Measurements from ENCODE around the gene CNOT8. TPM values are rescaled to one million over a fixed set of nuclear protein-coding genes. Genes with fewer than 3 reads are reported as not detected.

The CNOT8 gene
- total RNA-seq, 2 experiments from 2014 or later: 52.4 to 79.4 TPM

- Histone ChIP-seq H3K4me2 (ENCODE audit: low read length) (no peak overlapping the region), H3K36me3 (ENCODE audit: insufficient read depth, low read length) (no peaks in the 10 kb centered on the region), H3K9me3 (ENCODE audit: low read length) (no peaks in the 10 kb centered on the region), H2AFZ (ENCODE audit: low read length) (no peak overlapping the region), H3K4me3 (ENCODE audit: low read depth, low read length, poor library complexity, severe bottlenecking) (no peak overlapping the region), H4K20me1 (ENCODE audit: insufficient read depth, low read length) (no peaks in the 10 kb centered on the region), H3K4me1 (ENCODE audit: insufficient read depth, low read length, poor library complexity, severe bottlenecking) (no peaks in the 10 kb centered on the region), H3K27ac (ENCODE audit: low read depth, low read length, poor library complexity, severe bottlenecking) (no peak overlapping the region), H3K79me2 (ENCODE audit: insufficient read depth, low read depth, low read length) (no peaks in the 10 kb centered on the region), H3K9me2 (ENCODE audit: insufficient read depth, low read length) (no peaks in the 10 kb centered on the region)
- ChIA-PET POLR2A (interaction anchor here (0.6 kb wide), 1 partner anchor 16 kb away, joined by 3 read pairs; no protein-coding TSS in a partner anchor), CTCF (ENCODE audit: unreplicated experiment) (no interaction called here)
- DNase-seq (ENCODE audit: low spot score): no peak
- no peak for TF ChIP-seq CTCF (conservative IDR thresholded peaks at IDR 0.05; ENCODE audit: low read length)
- no peak for TF ChIP-seq EZH2phosphoT487 (IDR thresholded peaks at IDR 0.05; ENCODE audit: borderline replicate concordance, low read depth, low read length)
- intact Hi-C loops (cut with micrococcal nuclease; ENCODE audit: unreplicated experiment): no loop called here
- BruUV-seq (replicated peaks): no TSS peak
These were observed 7.1 kb upstream of the CNOT8 start for GRCh38 chr5:154851351-154851750.

DNA sequence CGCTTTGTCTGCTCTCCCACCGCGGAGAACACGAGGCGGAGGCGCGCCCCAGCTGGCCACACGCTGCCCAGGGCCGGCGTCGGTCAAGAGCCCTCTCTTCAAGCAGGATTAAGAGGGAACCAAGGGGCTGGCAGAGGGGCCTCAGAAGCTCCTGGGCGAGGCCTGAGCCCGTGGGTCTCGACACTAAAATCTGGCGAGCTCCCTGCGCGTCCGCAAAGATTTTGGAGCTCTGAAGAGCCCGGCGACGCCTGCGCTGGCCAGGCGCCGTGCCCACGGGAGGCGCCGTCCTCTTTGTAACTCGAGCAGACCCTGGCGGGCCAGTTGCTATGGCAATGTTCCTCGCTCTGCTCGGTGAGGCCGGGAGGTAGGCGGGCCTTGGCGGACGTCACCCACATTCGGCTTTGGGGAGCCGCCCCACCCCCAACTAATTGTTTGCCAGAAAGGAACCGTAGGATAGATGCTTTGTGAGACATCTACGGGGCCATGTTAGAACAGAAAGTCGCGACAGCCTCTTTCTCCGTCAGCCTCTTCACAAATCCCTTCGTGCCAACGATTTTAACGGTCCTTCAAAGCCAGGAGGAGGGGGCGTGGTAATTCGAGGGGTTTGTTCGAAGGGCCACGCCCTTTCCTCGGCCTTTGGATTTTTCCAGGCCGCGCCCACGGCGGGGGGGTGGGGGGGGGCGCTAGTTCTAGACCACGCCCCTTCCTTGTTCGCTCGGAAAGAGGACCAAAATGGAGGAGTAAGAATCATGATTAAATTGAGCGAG is 714 bp upstream of the CNOT8 start:
- peaks cover 26% of the 10 kb centered on the region for H4K20me1 ChIP-seq (ENCODE audit: insufficient read depth, low read length)
- peaks cover 34% of the 10 kb centered on the region for H3K4me1 ChIP-seq (ENCODE audit: insufficient read depth, low read length, poor library complexity, severe bottlenecking)
- H3K9me3 ChIP-seq (ENCODE audit: low read length): no peaks in the 10 kb centered on the region
- H3K4me2 ChIP-seq (ENCODE audit: low read length): peak overlapping the region; percentile 78
- peak overlapping the region; percentile 85 for H2AFZ ChIP-seq (ENCODE audit: low read length)
- peak; percentile 93 for DNase-seq (ENCODE audit: low spot score)
- no peaks in the 10 kb centered on the region for H3K9me2 ChIP-seq (ENCODE audit: insufficient read depth, low read length)
- intact Hi-C loops (cut with micrococcal nuclease; ENCODE audit: unreplicated experiment): loop anchor here (1.0 to 5.0 kb wide), 5 partner anchors 83 to 667 kb away; partner anchors contain the start of genes GALNT10, LARP1, MRPL22 and SAP30L
- peaks cover 30% of the 10 kb centered on the region for H3K36me3 ChIP-seq (ENCODE audit: insufficient read depth, low read length)
- BruUV-seq (replicated peaks): TSS peak; percentile 94
- H3K79me2 ChIP-seq (ENCODE audit: insufficient read depth, low read depth, low read length): peaks cover 42% of the 10 kb centered on the region
- H3K27ac ChIP-seq (ENCODE audit: low read depth, low read length, poor library complexity, severe bottlenecking): peak overlapping the region; percentile 89
- ChIA-PET CTCF (ENCODE audit: unreplicated experiment) (interaction anchor here (0.6 kb wide), 1 partner anchor 11 kb away, joined by 3 read pairs; no protein-coding TSS in a partner anchor), POLR2A (interaction anchor here (0.5 to 1.8 kb wide), 9 partner anchors 11 to 1086 kb away, joined by 3 to 7 read pairs (median 3); no protein-coding TSS in a partner anchor)
- no peak for TF ChIP-seq EZH2phosphoT487 (IDR thresholded peaks at IDR 0.05; ENCODE audit: borderline replicate concordance, low read depth, low read length)
- TF ChIP-seq CTCF (conservative IDR thresholded peaks at IDR 0.05; ENCODE audit: low read length): no peak
- peak overlapping the region; percentile 97 for H3K4me3 ChIP-seq (ENCODE audit: low read depth, low read length, poor library complexity, severe bottlenecking)

Measured in OCI-LY7 (cell line).